Vagina (tissue), 2 donors: ENCODE data around the gene SHISA9.

Experiments used
- POLR2A ChIP-seq, 2 donors: fragments of 450-650 bp; IDR thresholded peaks; one replicate each; pipeline ENCODE4 v1.6.1; 2017; ENCODE audit warnings: antibody characterized with exemption in 2 of 2, mild to moderate bottlenecking in 2 of 2, moderate library complexity in 2 of 2
- POLR2AphosphoS5 ChIP-seq, 2 donors: sonication (generic); formaldehyde crosslinking; IDR thresholded peaks; one replicate each; pipeline ENCODE4 v1.9.0; 2017; ENCODE audit warnings: antibody characterized with exemption in 2 of 2, mild to moderate bottlenecking in 2 of 2, low read depth in 1 of 2; ENCODE audit not compliant: insufficient read depth in 1 of 2
- TF ChIP-seq, protein P1 (sequence below), 3 experiments: fragments of 450-650 bp in 2 of 3; fragments of 200-600 bp in 1 of 3; sonication (generic) in 1 of 3; IDR thresholded peaks; one replicate each; pipeline ENCODE4 v1.5.1; 2017 to 2019; ENCODE audit warnings: antibody characterized with exemption in 3 of 3, mild to moderate bottlenecking in 2 of 3, moderate library complexity in 2 of 3

GRCh38 chr16:13236308-13236707 lies 334.9 kb downstream of the SHISA9 start:
- TF ChIP-seq, protein P1, sequence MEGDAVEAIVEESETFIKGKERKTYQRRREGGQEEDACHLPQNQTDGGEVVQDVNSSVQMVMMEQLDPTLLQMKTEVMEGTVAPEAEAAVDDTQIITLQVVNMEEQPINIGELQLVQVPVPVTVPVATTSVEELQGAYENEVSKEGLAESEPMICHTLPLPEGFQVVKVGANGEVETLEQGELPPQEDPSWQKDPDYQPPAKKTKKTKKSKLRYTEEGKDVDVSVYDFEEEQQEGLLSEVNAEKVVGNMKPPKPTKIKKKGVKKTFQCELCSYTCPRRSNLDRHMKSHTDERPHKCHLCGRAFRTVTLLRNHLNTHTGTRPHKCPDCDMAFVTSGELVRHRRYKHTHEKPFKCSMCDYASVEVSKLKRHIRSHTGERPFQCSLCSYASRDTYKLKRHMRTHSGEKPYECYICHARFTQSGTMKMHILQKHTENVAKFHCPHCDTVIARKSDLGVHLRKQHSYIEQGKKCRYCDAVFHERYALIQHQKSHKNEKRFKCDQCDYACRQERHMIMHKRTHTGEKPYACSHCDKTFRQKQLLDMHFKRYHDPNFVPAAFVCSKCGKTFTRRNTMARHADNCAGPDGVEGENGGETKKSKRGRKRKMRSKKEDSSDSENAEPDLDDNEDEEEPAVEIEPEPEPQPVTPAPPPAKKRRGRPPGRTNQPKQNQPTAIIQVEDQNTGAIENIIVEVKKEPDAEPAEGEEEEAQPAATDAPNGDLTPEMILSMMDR (IDR thresholded peaks at IDR 0.05) = no peak
- TF ChIP-seq POLR2A (IDR thresholded peaks at IDR 0.05) (no peak), POLR2AphosphoS5 (IDR thresholded peaks at IDR 0.05; ENCODE audit: insufficient read depth in 1 of 2, low read depth in 1 of 2) (no peak)
